Measurements from ENCODE around the gene TRAM2.

Gene TRAM2

GRCh38 chr6:52620906-52621190 lies 44.0 kb upstream of the TRAM2 start:
- H3K27ac ChIP-seq (ENCODE audit: low read depth, low read length): no peak overlapping the region
- no peaks in the 10 kb centered on the region for H3F3A ChIP-seq (ENCODE audit: control insufficient read depth, insufficient read depth)
- TF ChIP-seq CTCF (IDR thresholded peaks at IDR 0.05; ENCODE audit: low read depth, low read length, poor library complexity, severe bottlenecking): no peak
- TF ChIP-seq EZH2phosphoT487 (IDR thresholded peaks at IDR 0.05; ENCODE audit: borderline replicate concordance, low read length): no peak
- no peaks in the 10 kb centered on the region for H3K9me3 ChIP-seq (ENCODE audit: control insufficient read depth, insufficient read depth, low read length)
- H3K9me2 ChIP-seq (replicated peaks; ENCODE audit: control insufficient read depth, low read length): no peaks in the 10 kb centered on the region
- H3K4me3 ChIP-seq (ENCODE audit: low read length): no peak overlapping the region
- no peaks in the 10 kb centered on the region for H3K4me1 ChIP-seq (ENCODE audit: control insufficient read depth, low read length)
- H4K20me1 ChIP-seq (ENCODE audit: control insufficient read depth, insufficient read depth, low read depth, low read length): no peaks in the 10 kb centered on the region
- H3K79me2 ChIP-seq (ENCODE audit: control insufficient read depth, low read length): no peaks in the 10 kb centered on the region
- peaks cover 7% of the 10 kb centered on the region for H3K27me3 ChIP-seq (ENCODE audit: control insufficient read depth, low read length)
- H3K4me2 ChIP-seq (ENCODE audit: low read length): no peak overlapping the region
- H3K36me3 ChIP-seq (ENCODE audit: control insufficient read depth, low read length): no peaks in the 10 kb centered on the region

DNA sequence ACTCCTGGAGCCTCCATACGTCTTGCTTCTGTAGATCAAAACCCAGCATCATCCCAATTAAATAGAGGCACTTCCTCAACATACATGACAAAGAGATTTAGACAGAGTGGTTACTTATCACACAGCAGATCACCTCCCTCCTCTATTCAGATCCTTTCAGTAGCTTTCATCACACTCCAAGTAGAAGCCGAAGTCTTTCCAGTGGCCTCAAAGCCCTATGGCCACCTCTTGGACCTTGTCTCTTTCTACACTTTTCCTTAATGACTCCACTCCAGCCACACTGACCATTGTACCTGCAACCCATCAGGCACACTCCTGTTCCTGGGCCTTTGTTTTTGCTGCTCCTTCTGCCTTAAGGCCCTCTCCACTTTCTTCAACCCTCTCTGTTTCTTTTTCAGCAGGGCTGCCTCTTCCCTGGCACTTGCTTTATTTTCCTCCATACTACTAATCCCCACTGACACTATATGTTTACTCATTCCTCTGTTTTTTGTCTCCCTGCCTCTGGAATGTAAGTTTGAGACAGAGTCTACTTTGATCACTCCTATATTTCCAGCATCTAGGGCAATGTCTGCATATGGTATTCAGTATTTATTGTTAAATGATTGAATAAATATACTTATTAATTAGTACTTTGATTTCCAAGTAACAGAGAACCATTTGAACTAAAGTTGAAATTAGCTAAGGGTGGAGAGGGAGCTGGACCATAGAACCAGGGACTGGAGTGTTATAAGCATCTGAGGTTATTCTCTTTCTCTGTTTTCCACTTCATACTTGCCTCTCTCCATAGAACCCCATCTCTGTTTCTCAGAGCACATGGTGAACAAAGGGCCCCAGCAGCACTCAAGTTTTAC lies 43.4 kb upstream of the TRAM2 start:
- H3K4me3 ChIP-seq (ENCODE audit: low read length): no peak overlapping the region
- no peaks in the 10 kb centered on the region for H3K9me3 ChIP-seq (ENCODE audit: control insufficient read depth, insufficient read depth, low read length)
- no peaks in the 10 kb centered on the region for H3K79me2 ChIP-seq (ENCODE audit: control insufficient read depth, low read length)
- no peak overlapping the region for H3K27ac ChIP-seq (ENCODE audit: low read depth, low read length)
- H3K27me3 ChIP-seq (ENCODE audit: control insufficient read depth, low read length): peaks cover 8% of the 10 kb centered on the region
- no peaks in the 10 kb centered on the region for H4K20me1 ChIP-seq (ENCODE audit: control insufficient read depth, insufficient read depth, low read depth, low read length)
- H3K9me2 ChIP-seq (replicated peaks; ENCODE audit: control insufficient read depth, low read length): no peaks in the 10 kb centered on the region
- no peak for TF ChIP-seq EZH2phosphoT487 (IDR thresholded peaks at IDR 0.05; ENCODE audit: borderline replicate concordance, low read length)
- no peak for TF ChIP-seq CTCF (IDR thresholded peaks at IDR 0.05; ENCODE audit: low read depth, low read length, poor library complexity, severe bottlenecking)
- no peaks in the 10 kb centered on the region for H3K36me3 ChIP-seq (ENCODE audit: control insufficient read depth, low read length)
- H3F3A ChIP-seq (ENCODE audit: control insufficient read depth, insufficient read depth): no peaks in the 10 kb centered on the region
- no peak overlapping the region for H3K4me2 ChIP-seq (ENCODE audit: low read length)
- H3K4me1 ChIP-seq (ENCODE audit: control insufficient read depth, low read length): no peaks in the 10 kb centered on the region

GRCh38 chr6:52617087-52617486 lies 40.2 kb upstream of the TRAM2 start:
- Histone ChIP-seq H3K36me3 (ENCODE audit: control insufficient read depth, low read length) (no peaks in the 10 kb centered on the region), H3K4me2 (ENCODE audit: low read length) (no peak overlapping the region), H3K4me3 (ENCODE audit: low read length) (no peak overlapping the region), H3K4me1 (ENCODE audit: control insufficient read depth, low read length) (no peaks in the 10 kb centered on the region), H3K27me3 (ENCODE audit: control insufficient read depth, low read length) (peaks cover 6% of the 10 kb centered on the region; the same call in 1 of the 2 replicates), H3K9me3 (ENCODE audit: control insufficient read depth, insufficient read depth, low read length) (no peaks in the 10 kb centered on the region), H4K20me1 (ENCODE audit: control insufficient read depth, insufficient read depth, low read depth, low read length) (no peaks in the 10 kb centered on the region), H3K79me2 (ENCODE audit: control insufficient read depth, low read length) (no peaks in the 10 kb centered on the region), H3K27ac (ENCODE audit: low read depth, low read length) (no peak overlapping the region), H3F3A (ENCODE audit: control insufficient read depth, insufficient read depth) (no peaks in the 10 kb centered on the region), H3K9me2 (replicated peaks; ENCODE audit: control insufficient read depth, low read length) (no peaks in the 10 kb centered on the region)
- TF ChIP-seq CTCF (IDR thresholded peaks at IDR 0.05; ENCODE audit: low read depth, low read length, poor library complexity, severe bottlenecking): no peak
- no peak for TF ChIP-seq EZH2phosphoT487 (IDR thresholded peaks at IDR 0.05; ENCODE audit: borderline replicate concordance, low read length)
